Neutrophil (primary cell): ENCODE results near the gene SOX9.

ENCODE experiments used
- H3K27ac ChIP-seq: fragments of 200-600 bp; sonication (generic); 2 replicates; pipeline ENCODE4 v1.5.1; 2016; ENCODE audit warnings: mild to moderate bottlenecking, moderate library complexity
- H3K27me3 ChIP-seq: fragments of 200-600 bp; sonication (generic); 2 replicates; pipeline ENCODE4 v1.6.0; 2016; ENCODE audit warnings: mild to moderate bottlenecking
- H3K36me3 ChIP-seq: fragments of 200-600 bp; sonication (generic); 2 replicates; pipeline ENCODE4 v1.5.1; 2017
- H3K4me1 ChIP-seq, 2 experiments: fragments of 200-600 bp in 1 of 2; sonication (generic) in 1 of 2; 1 replicate in 1 of 2; 2 replicates in 1 of 2; pipeline versions ENCODE4 v1.5.1 to v1.6.1; 2013 to 2016; ENCODE audit warnings: low read depth in 1 of 2, low read length in 1 of 2, mild to moderate bottlenecking in 1 of 2, moderate library complexity in 1 of 2; ENCODE audit not compliant: control insufficient read depth in 1 of 2, insufficient read depth in 1 of 2
- H3K4me3 ChIP-seq, 2 experiments: fragments of 200-600 bp in 1 of 2; sonication (generic) in 1 of 2; 1 replicate in 1 of 2; 2 replicates in 1 of 2; pipeline ENCODE4 v1.5.1; 2013 to 2016; ENCODE audit warnings: low read depth in 1 of 2, low read length in 1 of 2, mild to moderate bottlenecking in 1 of 2, moderate library complexity in 1 of 2
- H3K9me3 ChIP-seq: fragments of 200-600 bp; sonication (generic); 2 replicates; pipeline ENCODE4 v1.5.1; 2016
- CTCF ChIP-seq: fragments of 200-600 bp; sonication (generic); IDR thresholded peaks from 2 replicates; pipeline ENCODE4 v1.5.1; 2016; ENCODE audit warnings: antibody characterized with exemption

Gene SOX9

DNA sequence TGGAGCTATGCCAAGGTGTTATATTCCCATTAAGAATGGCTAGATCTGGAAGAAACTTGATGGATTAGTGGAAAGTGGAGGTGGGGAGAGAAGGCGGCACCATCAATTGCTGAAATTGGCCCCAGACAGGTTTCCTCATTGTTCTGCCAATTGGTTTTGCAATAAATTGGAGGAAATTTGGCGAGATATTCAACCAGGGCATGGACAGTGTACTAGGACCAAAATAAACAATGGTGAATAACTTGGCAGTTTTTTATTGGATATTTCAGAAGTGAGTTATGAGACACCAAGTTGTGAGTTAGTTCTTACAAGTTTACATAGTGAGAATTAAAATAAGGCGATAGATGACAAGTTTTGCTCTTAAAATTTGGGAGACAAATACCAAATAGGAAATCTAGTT is 41.1 kb upstream of the SOX9 start:
- no peak for TF ChIP-seq CTCF
- H3K4me3 ChIP-seq: no peak overlapping the region
- no peaks in the 10 kb centered on the region for H3K27me3 ChIP-seq
- no peak overlapping the region for H3K27ac ChIP-seq
- no peaks in the 10 kb centered on the region for H3K9me3 ChIP-seq
- no peaks in the 10 kb centered on the region for H3K36me3 ChIP-seq
- no peaks in the 10 kb centered on the region for H3K4me1 ChIP-seq

DNA sequence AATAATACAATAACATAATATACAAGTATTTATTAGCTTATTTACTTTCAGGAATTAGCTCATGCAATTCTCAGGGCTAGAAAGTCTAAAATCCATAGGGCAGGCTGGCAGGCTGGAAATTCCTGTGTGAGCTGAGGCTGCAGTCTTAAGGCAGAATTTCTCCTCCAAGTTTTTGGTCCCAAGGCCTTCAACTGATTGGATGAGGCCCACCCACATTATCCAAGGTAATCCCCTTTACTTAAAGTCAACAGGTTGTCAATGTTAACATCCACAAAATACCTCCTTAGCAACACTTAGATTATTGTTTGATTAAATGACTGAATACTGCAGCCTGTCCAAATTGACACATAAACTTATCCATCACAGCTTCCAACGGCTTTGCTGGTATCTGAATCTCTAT is 32.9 kb upstream of the SOX9 start:
- Histone ChIP-seq H3K4me3 (no peak overlapping the region), H3K9me3 (no peaks in the 10 kb centered on the region), H3K4me1 (no peaks in the 10 kb centered on the region), H3K36me3 (no peaks in the 10 kb centered on the region), H3K27ac (no peak overlapping the region), H3K27me3 (no peaks in the 10 kb centered on the region)
- no peak for TF ChIP-seq CTCF

GRCh38 chr17:72089453-72089987 is 31.3 kb upstream of the SOX9 start:
- Histone ChIP-seq H3K4me3 (no peak overlapping the region), H3K36me3 (no peaks in the 10 kb centered on the region), H3K9me3 (no peaks in the 10 kb centered on the region), H3K4me1 (no peaks in the 10 kb centered on the region), H3K27ac (no peak overlapping the region), H3K27me3 (no peaks in the 10 kb centered on the region)
- no peak for TF ChIP-seq CTCF

DNA sequence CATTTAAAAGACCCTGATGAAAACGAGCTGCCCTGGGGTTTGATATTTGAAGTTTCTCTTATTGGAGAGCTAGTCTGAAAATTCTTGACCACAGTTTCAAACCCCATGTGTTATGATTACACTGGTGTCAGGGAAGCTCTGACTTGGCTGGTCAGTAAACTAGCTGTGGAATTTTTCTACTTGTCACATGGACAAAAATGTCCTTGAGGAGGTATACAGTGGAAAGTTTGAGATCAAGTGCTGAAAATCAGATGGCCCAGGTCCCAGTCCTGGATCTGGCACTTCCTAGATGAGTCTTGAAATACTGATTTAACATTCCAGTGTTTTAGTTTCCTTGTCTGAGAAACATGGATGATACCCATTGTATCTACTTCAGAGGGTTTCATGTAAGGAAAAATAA is 30.7 kb upstream of the SOX9 start:
- TF ChIP-seq CTCF: no peak
- Histone ChIP-seq H3K27ac (no peak overlapping the region), H3K9me3 (no peaks in the 10 kb centered on the region), H3K4me3 (no peak overlapping the region), H3K4me1 (no peaks in the 10 kb centered on the region), H3K36me3 (no peaks in the 10 kb centered on the region), H3K27me3 (no peaks in the 10 kb centered on the region)

DNA sequence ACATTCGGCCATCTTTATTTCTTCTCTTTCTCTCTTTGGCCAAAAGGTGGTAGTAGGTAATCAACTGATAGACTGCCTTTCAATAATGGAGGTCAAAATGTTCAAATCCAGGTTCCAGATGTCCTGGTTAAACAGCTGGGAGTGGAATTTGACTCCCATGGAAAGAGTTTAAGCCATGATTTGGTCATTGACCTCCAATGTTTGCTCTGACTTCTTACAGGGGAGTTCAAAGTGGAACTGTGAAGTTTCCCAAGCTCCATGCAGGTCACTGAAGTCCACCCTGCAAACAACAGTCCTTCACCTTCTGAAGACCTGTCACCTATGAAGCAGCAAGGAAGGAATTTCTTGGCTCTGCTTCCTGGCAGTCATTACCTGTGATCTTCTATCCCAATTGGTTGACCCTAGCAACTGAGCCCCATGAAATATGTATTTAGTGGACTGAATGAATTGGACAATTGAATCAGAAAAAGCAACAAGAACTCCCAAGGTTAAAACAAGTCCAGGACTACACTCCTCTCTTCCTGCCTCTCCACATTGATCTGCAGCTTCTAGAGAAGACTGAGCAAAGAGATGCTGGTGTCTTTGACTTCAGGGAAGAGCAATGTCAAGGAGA is 28.0 kb upstream of the SOX9 start:
- Histone ChIP-seq H3K4me3 (no peak overlapping the region), H3K27me3 (no peaks in the 10 kb centered on the region), H3K36me3 (no peaks in the 10 kb centered on the region), H3K4me1 (no peaks in the 10 kb centered on the region), H3K9me3 (no peaks in the 10 kb centered on the region), H3K27ac (no peak overlapping the region)
- TF ChIP-seq CTCF: no peak
